ENCODE data around the gene ZIC1.

Gene ZIC1

GRCh38 chr3:147371140-147371539, 38.0 kb upstream of the ZIC1 start:
- TF ChIP-seq NFIC (IDR thresholded peaks at IDR 0.05), result no peak
- no peak for TF ChIP-seq EGR1 (IDR thresholded peaks at IDR 0.05)
- TF ChIP-seq, protein P1, sequence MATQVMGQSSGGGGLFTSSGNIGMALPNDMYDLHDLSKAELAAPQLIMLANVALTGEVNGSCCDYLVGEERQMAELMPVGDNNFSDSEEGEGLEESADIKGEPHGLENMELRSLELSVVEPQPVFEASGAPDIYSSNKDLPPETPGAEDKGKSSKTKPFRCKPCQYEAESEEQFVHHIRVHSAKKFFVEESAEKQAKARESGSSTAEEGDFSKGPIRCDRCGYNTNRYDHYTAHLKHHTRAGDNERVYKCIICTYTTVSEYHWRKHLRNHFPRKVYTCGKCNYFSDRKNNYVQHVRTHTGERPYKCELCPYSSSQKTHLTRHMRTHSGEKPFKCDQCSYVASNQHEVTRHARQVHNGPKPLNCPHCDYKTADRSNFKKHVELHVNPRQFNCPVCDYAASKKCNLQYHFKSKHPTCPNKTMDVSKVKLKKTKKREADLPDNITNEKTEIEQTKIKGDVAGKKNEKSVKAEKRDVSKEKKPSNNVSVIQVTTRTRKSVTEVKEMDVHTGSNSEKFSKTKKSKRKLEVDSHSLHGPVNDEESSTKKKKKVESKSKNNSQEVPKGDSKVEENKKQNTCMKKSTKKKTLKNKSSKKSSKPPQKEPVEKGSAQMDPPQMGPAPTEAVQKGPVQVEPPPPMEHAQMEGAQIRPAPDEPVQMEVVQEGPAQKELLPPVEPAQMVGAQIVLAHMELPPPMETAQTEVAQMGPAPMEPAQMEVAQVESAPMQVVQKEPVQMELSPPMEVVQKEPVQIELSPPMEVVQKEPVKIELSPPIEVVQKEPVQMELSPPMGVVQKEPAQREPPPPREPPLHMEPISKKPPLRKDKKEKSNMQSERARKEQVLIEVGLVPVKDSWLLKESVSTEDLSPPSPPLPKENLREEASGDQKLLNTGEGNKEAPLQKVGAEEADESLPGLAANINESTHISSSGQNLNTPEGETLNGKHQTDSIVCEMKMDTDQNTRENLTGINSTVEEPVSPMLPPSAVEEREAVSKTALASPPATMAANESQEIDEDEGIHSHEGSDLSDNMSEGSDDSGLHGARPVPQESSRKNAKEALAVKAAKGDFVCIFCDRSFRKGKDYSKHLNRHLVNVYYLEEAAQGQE (IDR thresholded peaks at IDR 0.05; ENCODE audit: low read depth), result no peak
- TF ChIP-seq CREB1 (IDR thresholded peaks at IDR 0.05; ENCODE audit: low read depth), result no peak
- no peak for TF ChIP-seq FOXM1 (IDR thresholded peaks at IDR 0.05; ENCODE audit: borderline replicate concordance, low read depth)
- no peak for TF ChIP-seq USF1 (IDR thresholded peaks at IDR 0.05)
- TF ChIP-seq ZBTB7A (IDR thresholded peaks at IDR 0.05; ENCODE audit: low read depth), result no peak
- no peak for TF ChIP-seq RAD21 (IDR thresholded peaks at IDR 0.05; ENCODE audit: low read depth)
- no peak for TF ChIP-seq TCF12 (IDR thresholded peaks at IDR 0.05; ENCODE audit: low read depth)
- TF ChIP-seq YY1 (IDR thresholded peaks at IDR 0.05; ENCODE audit: low read depth), result no peak
- no peak for TF ChIP-seq TEAD4 (IDR thresholded peaks at IDR 0.05)
- TF ChIP-seq MAX (IDR thresholded peaks at IDR 0.05), result no peak
- no peak for TF ChIP-seq CEBPB (IDR thresholded peaks at IDR 0.05)
- no peak for TF ChIP-seq EP300 (IDR thresholded peaks at IDR 0.05; ENCODE audit: borderline replicate concordance)
- TF ChIP-seq TAF1 (IDR thresholded peaks at IDR 0.05; ENCODE audit: low read depth), result no peak

GRCh38 chr3:147371771-147372340, 37.3 kb upstream of the ZIC1 start:
- TF ChIP-seq ZBTB7A (IDR thresholded peaks at IDR 0.05; ENCODE audit: low read depth) (no peak), TCF12 (IDR thresholded peaks at IDR 0.05; ENCODE audit: low read depth) (no peak), YY1 (IDR thresholded peaks at IDR 0.05; ENCODE audit: low read depth) (no peak), EGR1 (IDR thresholded peaks at IDR 0.05) (no peak), MAX (IDR thresholded peaks at IDR 0.05) (no peak), USF1 (IDR thresholded peaks at IDR 0.05) (no peak), CREB1 (IDR thresholded peaks at IDR 0.05; ENCODE audit: low read depth) (no peak), NFIC (IDR thresholded peaks at IDR 0.05) (no peak), CEBPB (IDR thresholded peaks at IDR 0.05) (no peak), FOXM1 (IDR thresholded peaks at IDR 0.05; ENCODE audit: borderline replicate concordance, low read depth) (no peak), TEAD4 (IDR thresholded peaks at IDR 0.05) (no peak), TAF1 (IDR thresholded peaks at IDR 0.05; ENCODE audit: low read depth) (no peak), EP300 (IDR thresholded peaks at IDR 0.05; ENCODE audit: borderline replicate concordance) (no peak), RAD21 (IDR thresholded peaks at IDR 0.05; ENCODE audit: low read depth) (no peak)
- TF ChIP-seq, protein P1 (IDR thresholded peaks at IDR 0.05; ENCODE audit: low read depth), result no peak

DNA sequence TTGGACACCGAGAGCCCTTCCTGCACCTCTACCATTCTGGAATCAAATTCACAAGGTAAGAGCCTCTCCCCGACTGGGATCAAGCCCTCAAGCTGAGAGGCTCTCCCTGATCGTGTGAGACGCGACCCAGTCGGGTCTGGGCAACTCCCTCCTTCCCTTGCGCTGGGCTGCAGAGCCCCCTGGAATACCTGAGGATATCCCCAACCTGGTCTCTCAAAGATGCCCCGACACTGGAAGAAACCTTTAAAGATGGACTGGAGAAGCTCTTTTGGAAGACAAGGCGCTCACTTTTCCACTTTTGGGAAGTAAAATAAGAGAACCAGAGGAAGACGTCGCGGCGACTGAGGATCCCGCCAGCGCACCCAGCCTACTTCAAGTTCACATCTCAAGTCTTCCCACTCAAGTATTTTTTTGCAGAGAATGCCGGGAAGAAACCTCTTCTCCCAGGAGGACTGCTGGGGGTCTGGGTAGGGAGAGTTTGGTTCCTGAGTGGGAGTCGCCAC, 36.6 kb upstream of the ZIC1 start:
- TF ChIP-seq NFIC (IDR thresholded peaks at IDR 0.05), result no peak
- TF ChIP-seq RAD21 (IDR thresholded peaks at IDR 0.05; ENCODE audit: low read depth), result no peak
- no peak for TF ChIP-seq EGR1 (IDR thresholded peaks at IDR 0.05)
- TF ChIP-seq TAF1 (IDR thresholded peaks at IDR 0.05; ENCODE audit: low read depth), result no peak
- TF ChIP-seq USF1 (IDR thresholded peaks at IDR 0.05), result no peak
- TF ChIP-seq TEAD4 (IDR thresholded peaks at IDR 0.05), result no peak
- TF ChIP-seq EP300 (IDR thresholded peaks at IDR 0.05; ENCODE audit: borderline replicate concordance), result no peak
- TF ChIP-seq MAX (IDR thresholded peaks at IDR 0.05), result no peak
- no peak for TF ChIP-seq ZBTB7A (IDR thresholded peaks at IDR 0.05; ENCODE audit: low read depth)
- TF ChIP-seq FOXM1 (IDR thresholded peaks at IDR 0.05; ENCODE audit: borderline replicate concordance, low read depth), result no peak

DNA sequence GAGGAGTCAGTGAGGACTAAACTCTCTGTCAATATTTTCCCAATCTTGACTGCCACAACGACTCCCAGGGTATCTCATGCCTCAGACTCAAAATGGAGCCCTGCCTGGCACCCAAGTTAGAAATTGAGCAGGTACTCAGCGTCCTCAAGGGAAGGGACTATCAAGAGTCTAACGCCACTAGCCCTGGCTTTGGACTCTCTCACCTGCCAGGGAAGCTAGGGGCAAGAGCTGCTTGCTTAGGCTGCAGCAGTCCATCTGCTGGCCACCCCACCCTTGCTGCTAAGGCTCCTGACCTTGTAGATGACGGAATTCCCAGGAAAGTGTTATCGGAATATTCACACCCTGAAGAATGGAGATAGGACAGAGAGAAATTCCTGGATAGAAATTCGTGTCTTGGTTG, 35.9 kb upstream of the ZIC1 start:
- no peak for TF ChIP-seq ZBTB7A (IDR thresholded peaks at IDR 0.05; ENCODE audit: low read depth)

Data from Ishikawa (cell line).